Measurements from ENCODE around the gene PRDM16.

PRDM16 gene

DNA sequence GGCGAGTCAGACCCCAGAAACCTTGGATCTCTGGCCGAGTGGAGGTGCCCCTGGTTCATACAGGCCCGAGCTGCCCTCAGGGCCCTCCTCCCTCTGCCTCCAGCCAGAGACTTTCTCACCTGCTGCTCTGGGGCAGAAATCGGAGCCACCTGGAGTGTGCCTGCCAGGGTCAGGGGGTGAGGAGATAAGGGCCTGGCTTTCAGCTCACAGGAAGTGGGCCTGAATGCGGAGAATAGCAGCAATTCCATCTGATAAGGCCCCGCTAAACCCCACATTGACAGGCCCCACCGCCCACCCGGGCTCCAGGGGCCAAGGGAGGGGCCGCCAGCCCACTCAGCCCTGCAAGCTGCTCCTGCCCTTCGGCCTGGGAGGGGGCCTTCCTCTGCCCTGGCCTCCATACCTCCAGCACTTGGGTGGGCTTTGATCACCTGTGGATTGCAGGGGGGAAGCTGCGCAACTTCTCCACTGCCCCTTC is 261.8 kb downstream of the PRDM16 start:
- DNase-seq = no peak

DNA sequence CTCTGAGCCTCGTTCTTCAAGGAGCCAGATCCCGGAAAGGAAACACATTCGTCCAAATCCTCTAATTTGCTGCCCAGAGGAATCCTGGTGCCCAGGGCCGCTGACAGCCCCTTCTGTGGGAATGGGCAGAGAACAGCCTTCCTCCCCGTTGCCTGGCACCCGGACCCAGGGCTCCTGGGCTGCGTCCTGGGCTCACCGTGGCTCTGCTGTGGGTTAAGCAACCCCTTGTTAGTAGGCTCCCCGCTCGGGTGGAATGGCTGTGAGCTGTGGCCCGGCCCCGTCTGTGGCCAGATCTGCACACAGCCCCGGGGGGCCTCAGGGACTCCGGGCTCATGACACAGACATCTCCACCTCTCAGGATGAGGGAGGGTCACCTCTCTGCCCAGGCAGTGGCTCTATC is 262.6 kb downstream of the PRDM16 start:
- DNase-seq = no peak

DNA sequence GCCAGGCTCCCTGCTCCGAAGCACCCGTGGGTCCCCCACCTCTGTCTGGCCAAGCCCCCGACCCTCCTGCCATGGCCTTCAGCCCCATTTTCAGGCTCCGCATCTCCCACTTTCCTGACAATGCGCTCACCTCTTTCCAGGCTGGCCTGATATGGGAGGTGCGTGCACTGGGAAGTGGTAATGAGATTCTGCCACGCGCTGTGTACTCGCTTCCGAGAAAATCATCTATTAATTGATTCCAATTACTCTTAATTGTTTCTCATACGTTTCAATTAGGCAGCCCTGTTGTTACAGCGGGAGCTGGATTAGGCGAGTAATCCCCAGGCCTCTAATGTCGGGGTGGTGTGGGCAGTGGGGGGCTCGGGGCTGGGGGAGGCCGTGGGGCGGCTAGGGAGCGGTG is 263.0 kb downstream of the PRDM16 start:
- DNase-seq = no peak

DNA sequence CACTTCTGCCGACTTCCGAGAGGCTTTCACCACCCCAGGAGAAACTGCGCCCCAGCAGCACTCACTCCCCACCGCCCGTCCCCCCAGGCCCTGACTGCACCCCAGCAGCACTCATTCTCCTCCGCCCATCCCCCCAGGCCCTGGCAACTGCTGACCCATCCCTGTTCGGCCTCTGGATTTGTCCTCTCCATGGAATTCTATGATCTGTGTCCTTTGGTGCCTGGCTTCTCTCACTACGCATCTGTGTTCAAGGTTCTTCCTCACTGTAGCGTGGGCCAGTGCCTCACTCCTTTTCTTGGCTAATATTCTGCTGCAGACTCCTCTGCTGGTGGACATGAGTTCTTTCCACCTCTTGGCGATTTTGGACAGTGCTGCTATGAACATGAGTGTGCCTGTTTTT is 263.7 kb downstream of the PRDM16 start:
- no peak for DNase-seq

DNA sequence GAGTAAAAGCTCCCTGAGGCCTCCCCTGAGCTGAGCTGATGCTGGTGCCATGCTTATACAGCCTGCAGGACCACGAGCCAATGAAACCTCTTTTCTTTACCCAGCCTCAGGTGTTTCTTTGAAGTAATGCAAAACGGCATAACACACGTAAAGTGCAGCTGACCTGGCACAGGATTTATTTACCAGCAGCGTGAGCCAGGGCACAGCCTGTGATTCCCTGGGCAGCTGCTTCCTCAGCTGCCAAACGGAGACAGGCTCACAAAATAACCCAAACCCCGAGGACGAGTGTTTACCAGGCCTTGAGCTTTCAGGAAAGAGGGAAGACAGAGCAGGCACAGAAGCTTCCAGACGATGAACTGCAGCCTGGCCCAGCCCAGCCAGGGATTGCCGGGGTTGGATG is 264.9 kb downstream of the PRDM16 start:
- DNase-seq = no peak

DNA sequence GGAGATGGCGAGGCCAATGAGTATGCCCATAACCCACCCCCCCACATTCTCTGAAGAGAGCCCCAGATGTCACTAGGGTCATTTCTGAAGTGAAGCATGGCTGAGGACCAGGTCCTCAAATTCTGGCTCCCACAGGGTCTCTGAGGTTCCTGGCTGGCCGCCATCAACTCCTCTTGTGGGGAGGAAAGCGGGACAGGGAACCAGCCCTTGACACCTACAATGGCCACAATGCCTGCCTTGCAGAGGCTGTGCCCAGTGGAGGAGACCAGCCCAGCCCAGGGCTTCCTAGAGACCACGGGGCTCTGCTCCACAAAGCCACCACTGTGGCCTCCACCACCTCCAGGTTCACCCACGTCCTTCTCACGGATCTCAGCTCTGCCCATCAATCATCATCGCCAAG is 265.4 kb downstream of the PRDM16 start:
- DNase-seq = no peak

DNA sequence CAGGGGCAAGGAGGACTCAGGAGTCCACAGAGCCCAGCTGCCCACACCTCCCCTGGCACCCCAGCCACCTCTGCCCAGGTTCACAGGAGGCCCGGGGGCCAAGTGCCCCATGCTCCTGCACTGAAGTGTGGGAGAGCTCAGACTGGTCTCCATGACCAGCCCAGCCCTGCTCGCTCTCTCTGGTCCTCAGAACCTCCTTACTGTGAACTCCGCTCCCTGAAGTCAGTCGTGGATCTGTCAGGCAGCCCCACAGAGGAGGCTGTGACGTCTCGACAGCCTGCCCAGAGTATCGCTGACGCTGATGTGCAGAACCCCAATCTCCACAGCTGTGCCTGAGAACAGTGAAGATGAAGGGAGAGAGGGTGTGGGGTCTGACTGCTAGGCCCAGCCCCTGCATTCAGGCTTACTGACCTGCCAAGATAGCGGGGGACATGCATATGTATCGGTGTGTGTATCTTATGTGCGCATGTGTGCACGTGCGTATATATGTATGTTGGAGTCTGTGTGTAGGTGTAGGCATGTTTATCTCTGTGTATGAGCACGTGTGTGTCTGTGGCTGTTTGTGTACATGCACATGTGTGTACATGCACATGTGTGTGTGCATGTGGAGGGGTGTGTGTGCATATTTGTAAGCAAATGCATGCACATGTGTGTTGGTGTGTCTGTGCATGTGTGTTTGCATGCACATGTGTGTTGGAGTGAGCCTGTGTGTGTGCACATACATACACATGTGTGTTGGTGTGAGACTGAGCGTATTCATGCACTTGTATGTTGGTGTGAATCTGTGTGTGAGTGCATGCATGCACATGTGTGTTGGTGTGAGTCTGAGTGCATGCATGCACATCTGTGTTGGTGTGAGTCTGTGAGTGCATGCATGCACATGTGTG is 267.0 kb downstream of the PRDM16 start:
- no peak for DNase-seq

DNA sequence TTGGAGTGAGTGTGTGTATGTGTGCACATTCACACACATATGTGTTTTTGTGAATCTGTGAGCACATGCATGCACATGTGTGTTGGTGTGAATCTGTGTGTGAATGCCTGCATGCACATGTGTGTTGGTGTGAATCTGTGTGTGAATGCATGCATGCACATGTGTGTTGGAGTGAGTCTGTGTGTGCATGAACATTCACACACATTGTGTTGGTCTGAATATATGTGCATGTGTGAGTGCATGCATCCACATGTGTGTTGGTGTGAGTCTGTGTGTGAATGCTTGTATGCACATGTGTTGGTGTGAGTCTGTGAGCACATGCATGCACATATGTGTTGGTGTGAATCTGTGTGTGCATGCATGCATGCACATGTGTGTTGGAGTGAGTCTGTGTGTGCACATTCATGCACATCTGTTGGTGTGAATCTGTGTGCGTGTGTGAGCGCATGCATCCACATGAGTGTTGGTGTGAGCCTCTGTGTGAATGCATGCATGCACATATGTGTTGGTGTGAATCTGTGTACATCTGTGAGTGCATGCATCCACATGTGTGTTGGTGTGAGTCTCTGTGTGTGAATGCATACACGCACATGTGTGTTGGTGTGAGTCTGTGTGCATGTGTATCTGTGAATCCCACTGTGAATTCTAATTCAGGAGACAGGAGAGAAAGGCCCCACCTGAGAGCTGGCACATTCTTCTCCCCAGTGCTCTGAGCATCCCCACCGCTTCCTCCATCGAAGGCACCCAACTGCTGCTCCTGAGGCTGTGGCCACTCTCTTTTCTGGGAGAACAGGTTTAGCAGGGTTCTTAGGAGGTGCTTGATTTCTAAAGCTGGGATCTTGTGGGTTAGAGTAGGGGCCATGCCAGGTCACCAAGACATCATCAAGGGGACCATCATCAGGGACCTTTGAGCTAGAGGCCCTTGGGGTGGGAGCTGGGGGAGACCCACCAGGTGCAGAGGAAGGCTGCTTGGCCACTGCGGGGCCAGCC is 267.9 kb downstream of the PRDM16 start:
- no peak for DNase-seq

DNA sequence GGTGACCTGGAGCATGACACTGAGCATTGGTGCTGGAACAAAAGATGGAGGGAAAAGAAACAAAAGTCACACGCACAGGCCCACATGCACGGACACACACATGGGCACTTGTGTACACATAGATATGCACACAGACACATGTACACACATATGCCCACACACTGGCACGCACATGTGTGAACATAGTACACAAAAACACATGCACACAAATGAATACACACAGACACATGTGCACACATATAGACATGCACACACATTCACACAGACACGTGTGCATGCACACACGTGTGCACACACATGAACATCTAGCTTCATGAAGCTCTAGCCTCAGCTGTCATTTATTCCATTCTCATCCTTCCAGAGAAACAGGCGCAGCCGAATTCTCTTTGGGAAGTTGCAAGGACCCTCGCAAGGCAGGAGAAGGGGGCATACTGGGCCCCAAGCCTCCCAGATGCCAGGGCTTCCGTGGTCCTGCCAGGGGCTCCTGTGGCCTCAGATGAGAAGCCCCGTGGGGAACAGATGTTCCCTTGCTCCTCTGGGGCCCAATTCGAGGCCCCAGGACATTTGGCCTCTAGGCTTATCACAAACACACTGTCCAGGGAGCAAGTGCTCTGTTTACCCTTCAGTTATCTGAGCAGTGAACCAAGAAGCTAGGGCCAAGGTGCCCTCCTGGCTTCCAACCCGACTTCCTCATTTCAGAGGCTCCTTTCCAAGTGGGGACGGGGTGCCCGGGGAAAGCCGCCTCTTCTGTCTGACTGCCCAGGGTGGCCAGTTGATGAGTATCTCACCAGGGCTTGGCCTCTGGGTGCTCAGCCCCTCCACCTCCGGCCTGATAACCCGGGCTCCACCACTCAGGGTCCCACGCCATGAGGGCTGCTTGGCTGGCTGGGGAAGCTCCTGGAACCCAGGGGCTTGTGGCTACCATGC is 269.1 kb downstream of the PRDM16 start:
- no peak for DNase-seq

DNA sequence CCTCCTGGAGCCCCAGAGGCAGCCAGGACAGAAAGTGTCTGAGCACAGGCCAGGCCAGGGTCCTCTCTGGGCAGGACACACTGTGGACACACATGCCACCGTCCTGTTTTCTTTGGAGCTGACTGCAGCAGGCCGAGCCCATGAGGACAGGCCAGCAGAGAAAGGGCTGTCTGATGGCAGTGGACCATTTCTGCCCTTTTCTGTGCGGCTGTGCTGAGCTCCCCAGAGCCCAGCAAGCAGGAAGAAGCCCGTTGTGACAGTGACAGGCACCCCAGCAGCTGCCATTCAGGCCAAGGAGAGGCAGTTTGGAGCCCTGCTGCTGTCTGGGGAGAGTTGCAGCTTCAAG is 269.7 kb downstream of the PRDM16 start:
- DNase-seq = no peak

DNA sequence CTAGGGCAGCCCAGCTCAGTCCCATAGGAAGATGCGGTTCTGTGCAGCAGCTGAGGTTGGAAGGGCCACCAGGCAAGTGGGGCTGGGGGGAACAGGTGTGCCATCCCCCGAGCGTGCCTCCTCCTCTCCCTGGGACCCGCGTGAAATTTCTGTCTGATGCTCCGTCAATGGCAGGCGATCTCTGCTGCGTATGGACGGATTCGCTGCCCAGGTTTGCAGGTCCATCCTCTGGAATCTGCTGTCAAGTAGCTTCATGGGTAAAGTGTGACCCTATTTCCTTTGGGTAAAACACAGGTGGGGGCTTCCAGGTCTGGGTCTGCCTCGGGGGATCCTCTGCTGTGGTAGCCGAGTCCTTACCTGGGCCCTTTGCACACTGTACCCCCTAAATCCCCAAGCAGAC is 270.9 kb downstream of the PRDM16 start:
- no peak for DNase-seq

DNA sequence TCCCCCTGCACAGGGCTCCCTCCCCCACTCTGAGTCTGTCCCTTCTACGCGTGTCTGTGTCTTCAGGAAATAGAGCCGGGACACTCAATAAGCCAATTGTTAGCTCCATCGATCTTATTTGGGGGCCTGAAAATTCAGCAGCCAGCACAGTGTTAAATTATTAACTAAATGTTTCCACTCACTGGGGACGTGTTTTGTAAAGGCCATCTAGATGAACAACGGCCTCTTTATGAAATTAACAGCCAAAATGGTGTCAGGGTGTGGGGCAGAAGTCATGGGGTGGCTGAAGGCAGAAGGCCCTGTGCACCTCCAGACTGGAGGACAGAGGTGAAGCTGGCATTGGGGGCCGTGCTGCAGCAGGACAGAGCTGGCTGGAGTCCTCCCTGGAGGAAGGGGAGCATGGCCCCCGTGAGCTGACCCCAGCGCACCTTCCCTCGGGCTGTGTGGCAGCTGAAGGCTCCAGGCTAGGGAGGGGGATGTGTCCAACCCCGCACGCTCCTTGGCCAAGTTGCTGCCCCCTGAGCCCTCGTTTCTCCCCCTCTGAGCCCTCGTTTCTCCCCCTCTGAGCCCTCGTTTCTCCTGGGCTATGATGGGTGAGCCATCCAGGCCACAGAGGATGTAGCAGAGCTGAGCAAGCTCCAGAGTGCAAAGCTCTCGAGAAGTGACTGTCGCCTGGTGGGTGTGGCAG is 271.7 kb downstream of the PRDM16 start:
- no peak for DNase-seq

DNA sequence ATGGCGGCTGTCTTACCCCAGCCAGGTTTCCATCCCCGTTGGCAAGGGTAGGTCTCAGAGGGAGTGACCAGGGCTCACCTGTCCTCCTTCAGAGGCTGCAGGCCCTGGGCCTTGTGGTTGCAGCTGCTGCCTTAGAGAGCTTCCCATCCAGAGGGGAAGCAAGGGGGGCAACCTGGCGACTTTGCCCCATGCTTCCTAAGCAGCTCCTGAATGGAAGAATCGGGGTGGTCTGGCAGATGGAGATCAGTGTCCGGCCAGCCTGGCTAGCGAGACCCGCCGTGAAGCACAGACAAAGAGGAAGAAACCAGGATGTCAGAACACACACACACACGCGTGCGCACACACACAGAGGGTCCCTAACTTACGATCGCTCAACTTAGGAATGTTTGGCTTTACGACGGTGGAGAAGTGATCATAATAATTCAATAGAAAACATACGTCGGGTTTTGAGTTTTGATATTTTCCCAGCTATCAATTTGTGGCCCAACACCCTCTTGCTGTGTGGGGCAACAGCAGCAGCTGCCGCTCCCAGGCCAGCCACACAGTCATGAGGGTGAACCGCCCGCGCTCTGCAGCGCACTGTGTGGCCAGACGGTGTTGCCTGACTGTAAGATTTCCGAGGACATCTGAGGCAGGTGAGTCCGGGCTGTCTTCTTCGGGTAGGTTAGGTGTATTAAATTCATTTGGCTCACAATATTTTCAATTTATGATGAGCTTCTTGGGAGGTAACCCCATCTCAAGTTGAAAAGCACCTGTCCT is 272.4 kb downstream of the PRDM16 start:
- no peak for DNase-seq

DNA sequence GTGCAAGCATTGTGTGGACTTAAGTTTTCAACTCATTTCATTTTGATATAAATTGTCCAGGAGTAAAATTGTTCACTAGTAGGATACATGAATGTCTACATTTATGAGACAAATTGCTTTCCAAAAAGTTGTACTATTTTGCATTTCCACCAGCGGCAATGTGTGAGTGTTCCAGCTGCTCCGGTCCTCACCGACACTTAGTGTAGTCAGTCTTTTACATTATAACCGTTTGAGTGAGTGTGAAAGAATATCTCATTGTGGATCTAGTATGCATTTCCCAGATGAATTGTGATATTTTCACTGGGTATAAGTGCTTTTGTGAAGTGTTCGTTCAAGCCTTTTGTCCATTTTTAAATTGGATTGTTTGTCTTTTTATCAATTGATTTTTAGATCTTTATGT is 274.0 kb downstream of the PRDM16 start:
- DNase-seq = no peak

DNA sequence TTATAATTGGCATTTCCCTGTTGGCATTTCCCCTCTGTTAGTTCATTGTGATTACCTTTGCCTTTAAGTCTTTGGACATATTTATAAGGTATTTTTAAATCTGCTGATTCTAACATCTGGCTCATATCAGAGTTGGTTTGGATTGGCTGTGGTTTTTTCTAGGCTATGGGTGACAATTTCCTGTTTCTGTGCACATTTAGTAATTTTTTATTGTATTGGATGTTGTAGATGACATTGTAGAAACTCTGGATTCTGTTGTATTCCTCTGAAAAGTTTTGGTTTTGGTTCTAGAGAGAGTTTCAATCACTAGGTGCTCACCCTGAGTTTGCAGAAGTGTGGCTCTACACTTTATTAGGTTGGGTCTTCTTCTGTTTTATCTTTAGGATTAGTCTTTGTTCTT is 275.4 kb downstream of the PRDM16 start:
- no peak for DNase-seq

DNA sequence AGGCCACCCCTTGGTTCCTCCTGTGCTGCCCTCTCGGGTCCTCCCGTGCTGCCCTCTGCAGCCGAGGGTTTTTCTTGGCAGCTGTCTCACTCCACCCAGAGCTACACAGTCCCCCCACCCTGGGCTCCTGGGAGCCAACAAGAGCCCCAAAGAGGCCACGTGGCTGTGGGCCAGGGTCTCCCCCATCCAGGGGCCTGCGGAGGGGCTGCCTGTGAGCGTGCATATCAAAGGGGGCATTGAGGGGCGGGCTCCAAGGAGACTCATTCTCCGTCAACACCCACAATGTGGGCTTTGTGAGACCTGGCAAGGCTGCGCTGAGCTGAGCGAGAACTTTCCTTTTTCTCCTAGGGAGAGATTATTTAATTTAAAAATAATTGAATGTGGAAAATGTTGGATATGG is 276.8 kb downstream of the PRDM16 start:
- no peak for DNase-seq

DNA sequence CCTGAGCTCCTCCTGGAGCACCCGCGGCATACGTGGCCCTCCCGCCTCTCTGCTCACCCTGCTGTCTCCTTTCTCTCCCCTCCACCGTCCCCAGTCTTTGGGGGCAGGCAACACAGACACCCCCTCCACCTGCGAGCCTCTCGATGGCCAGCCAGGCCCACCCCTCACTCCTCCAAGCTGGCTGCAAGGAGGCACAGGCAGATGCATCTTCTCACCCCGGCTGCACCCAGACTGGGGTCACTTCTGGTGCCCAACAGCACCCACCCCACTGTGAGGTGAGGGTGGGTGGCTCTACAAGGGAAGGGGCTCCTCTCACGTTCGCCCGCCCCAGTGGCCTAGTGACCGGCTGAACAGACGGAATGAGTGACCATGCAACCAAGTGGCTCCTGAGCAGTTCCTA is 277.5 kb downstream of the PRDM16 start:
- no peak for DNase-seq

DNA sequence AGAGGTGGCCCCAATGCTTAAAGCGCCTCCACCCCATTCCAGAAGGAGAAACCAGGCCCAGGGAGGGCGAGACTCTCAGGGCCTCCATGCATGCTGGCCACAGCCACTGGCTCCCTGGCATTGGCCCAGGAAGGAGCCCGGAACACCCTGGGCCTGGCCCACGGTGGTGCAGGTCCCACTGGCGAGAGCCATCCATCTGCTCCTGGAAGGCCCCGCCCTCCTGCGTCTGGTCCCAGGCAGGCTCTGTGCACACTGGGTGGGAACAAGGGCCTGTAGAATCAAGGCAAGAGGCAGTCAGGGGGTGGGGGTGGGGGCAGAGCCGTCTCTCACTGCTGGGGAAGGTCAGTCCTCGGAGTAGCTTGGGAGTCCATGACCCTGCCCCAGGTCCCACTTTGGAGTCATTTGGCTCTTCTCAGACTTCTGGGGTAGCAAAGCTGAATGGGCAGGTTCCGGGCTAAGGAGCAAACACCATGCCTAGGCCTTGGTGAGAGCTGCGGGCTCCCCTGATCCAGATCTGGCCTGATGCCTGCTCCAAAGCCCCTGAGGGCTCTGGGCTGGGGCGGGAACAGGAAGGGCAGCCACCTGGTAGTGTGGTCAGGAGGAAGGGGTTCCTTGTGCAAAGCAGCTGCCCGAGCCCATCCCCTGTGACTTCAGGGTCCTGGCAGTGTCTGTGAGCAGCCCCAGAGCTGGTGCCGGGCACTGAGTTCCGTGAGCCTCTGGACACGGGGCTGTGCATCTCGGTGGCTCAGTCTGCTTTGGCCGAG is 278.4 kb downstream of the PRDM16 start:
- no peak for DNase-seq

DNA sequence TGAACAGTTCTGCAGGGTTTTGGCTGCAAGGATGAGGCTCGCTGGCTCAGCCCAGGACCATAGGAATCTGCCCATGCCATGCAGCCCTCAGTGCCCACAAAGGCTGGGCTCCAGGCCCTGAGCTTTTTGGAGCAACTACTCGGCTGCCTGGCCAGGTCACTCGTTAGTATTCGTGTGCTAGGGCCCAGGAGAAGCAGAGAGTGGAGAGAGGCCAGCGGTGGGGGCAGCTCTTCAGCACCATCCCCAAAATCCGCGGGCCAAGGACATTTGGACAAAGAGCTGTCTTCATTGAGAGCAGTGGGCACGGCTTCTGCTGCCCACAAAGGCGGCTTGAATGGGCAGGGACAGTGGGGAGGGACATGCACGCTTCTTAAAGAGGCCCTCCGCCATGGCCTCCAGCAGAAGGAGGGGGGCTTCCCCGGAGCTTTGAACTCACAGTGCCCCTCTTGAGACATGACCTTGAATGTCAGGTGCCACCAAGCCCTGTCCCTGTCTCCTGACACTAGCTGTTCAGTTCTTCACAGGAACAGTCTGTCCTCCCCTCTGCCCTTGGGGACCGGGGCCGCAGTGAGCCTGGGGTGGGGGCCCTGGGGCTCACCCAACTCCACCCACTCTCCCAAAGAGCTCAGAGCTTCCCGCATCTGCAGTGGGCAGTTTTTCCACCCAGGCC is 279.3 kb downstream of the PRDM16 start:
- no peak for DNase-seq

Measured in suppressor macrophage treated with lipopolysaccharide for 4 hours (primary cell).